COLO829 (cell line): ENCODE data around the gene TRMT10B.
"Not testable (repeated sequence)": the region's sequence is repeated elsewhere in the genome, so short reads cannot be mapped to it uniquely, and the experiment has no call there.

Source experiments
- DNase-seq: peaks from one replicate; pipeline ENCODE4 v3.0.0; 2012; ENCODE audit warnings: low spot score

Gene TRMT10B

GRCh38 chr9:37801287-37801850 is 47.8 kb downstream of the TRMT10B start:
- no peak for DNase-seq

- DNase-seq, result no peak
Observed at GRCh38 chr9:37801959-37802711, 48.5 kb downstream of the TRMT10B start.

- DNase-seq, result no peak
Observed at GRCh38 chr9:37806271-37806670, 52.7 kb downstream of the TRMT10B start.

GRCh38 chr9:37809676-37810075 is 56.1 kb downstream of the TRMT10B start:
- DNase-seq, result not testable (repeated sequence)

GRCh38 chr9:37811906-37812476 is 58.4 kb downstream of the TRMT10B start:
- no peak for DNase-seq

- DNase-seq, result no peak
Observed at GRCh38 chr9:37812773-37813379, 59.3 kb downstream of the TRMT10B start.

GRCh38 chr9:37818849-37819248 is 65.2 kb downstream of the TRMT10B start:
- DNase-seq, result no peak

GRCh38 chr9:37820142-37820541 is 66.5 kb downstream of the TRMT10B start:
- no peak for DNase-seq

GRCh38 chr9:37825174-37825573 is 71.6 kb downstream of the TRMT10B start:
- not testable (repeated sequence) for DNase-seq

GRCh38 chr9:37827483-37828165 is 74.0 kb downstream of the TRMT10B start:
- no peak for DNase-seq
